Measurements from ENCODE around the gene HSPA13. TPM values are rescaled to one million over a fixed set of nuclear protein-coding genes. Genes with fewer than 3 reads are reported as not detected.
"Not testable (repeated sequence)": the region's sequence is repeated elsewhere in the genome, so short reads cannot be mapped to it uniquely, and the experiment has no call there.

The HSPA13 gene
- 20.2 TPM for total RNA-seq
- long read RNA-seq, transcript HSPA13-201 (5 exons, 3,986 nt) = major isoform, 21 of 25 reads
- long read RNA-seq, partial matches to known transcripts = 0 of 25 reads
- long read RNA-seq, other reads (novel, unspliced or antisense) = 4 of 25 reads

- DNase-seq (ENCODE audit: low spot score) = peak; percentile 100
- intact Hi-C loops (cut with DNase I) = no loop called here
These were observed at the start of gene HSPA13 for GRCh38 chr21:14382835-14383595. HSPA13 (minus strand) TSS chr21:14383146; CDS start chr21:14383119, 27 bp downstream.

- intact Hi-C loops (cut with DNase I) = no loop called here
These were observed 36.0 kb upstream of the HSPA13 start for GRCh38 chr21:14418920-14419319.

GRCh38 chr21:14414932-14415508 lies 32.1 kb upstream of the HSPA13 start:
- intact Hi-C loops (cut with DNase I) = no loop called here
- DNase-seq (ENCODE audit: low spot score) = no peak

More at GRCh38 chr21:14418920-14419319, 36.0 kb upstream of the HSPA13 start:
- DNase-seq (ENCODE audit: low spot score) = no peak

GRCh38 chr21:14405962-14406361 lies 23.0 kb upstream of the HSPA13 start:
- intact Hi-C loops (cut with DNase I) = loop anchor here (5.0 kb wide), 1 partner anchor 1186 kb away; no protein-coding TSS in a partner anchor
- DNase-seq (ENCODE audit: low spot score) = no peak

- intact Hi-C loops (cut with DNase I) = loop anchor here (5.0 kb wide), 1 partner anchor 1187 kb away; no protein-coding TSS in a partner anchor
- no peak for DNase-seq (ENCODE audit: low spot score)
These were observed 22.3 kb upstream of the HSPA13 start for GRCh38 chr21:14405225-14405624.

- no peak for DNase-seq (ENCODE audit: low spot score)
- intact Hi-C loops (cut with DNase I) = no loop called here
These were observed 20.9 kb upstream of the HSPA13 start for GRCh38 chr21:14403681-14404318.

GRCh38 chr21:14401217-14401616 lies 18.3 kb upstream of the HSPA13 start:
- DNase-seq (ENCODE audit: low spot score) = no peak
- intact Hi-C loops (cut with DNase I) = no loop called here

- no peak for DNase-seq (ENCODE audit: low spot score)
- intact Hi-C loops (cut with DNase I) = no loop called here
These were observed 5.3 kb upstream of the HSPA13 start for GRCh38 chr21:14388282-14388681.

- intact Hi-C loops (cut with DNase I) = no loop called here
- DNase-seq (ENCODE audit: low spot score) = no peak
These were observed 1.5 kb upstream of the HSPA13 start for GRCh38 chr21:14384453-14384852.

- intact Hi-C loops (cut with DNase I) = no loop called here
- DNase-seq (ENCODE audit: low spot score) = no peak
These were observed 742 bp upstream of the HSPA13 start for GRCh38 chr21:14383596-14384180.

GRCh38 chr21:14382486-14382834 lies 486 bp downstream of the HSPA13 start:
- intact Hi-C loops (cut with DNase I) = no loop called here
- no peak for DNase-seq (ENCODE audit: low spot score)

- intact Hi-C loops (cut with DNase I) = no loop called here
- no peak for DNase-seq (ENCODE audit: low spot score)
These were observed 6.1 kb downstream of the HSPA13 start for GRCh38 chr21:14376854-14377253.

GRCh38 chr21:14366998-14367397 lies 15.9 kb downstream of the HSPA13 start:
- intact Hi-C loops (cut with DNase I) = no loop called here
- DNase-seq (ENCODE audit: low spot score) = no peak

- no peak for DNase-seq (ENCODE audit: low spot score)
- intact Hi-C loops (cut with DNase I) = no loop called here
These were observed 21.0 kb downstream of the HSPA13 start for GRCh38 chr21:14361958-14362357.

GRCh38 chr21:14358775-14359174 lies 24.2 kb downstream of the HSPA13 start:
- intact Hi-C loops (cut with DNase I) = no loop called here

GRCh38 chr21:14356746-14357145 lies 26.2 kb downstream of the HSPA13 start:
- no peak for DNase-seq (ENCODE audit: low spot score)
- intact Hi-C loops (cut with DNase I) = no loop called here

More at GRCh38 chr21:14358775-14359174, 24.2 kb downstream of the HSPA13 start:
- DNase-seq (ENCODE audit: low spot score) = no peak

- intact Hi-C loops (cut with DNase I) = no loop called here
- DNase-seq (ENCODE audit: low spot score) = no peak
These were observed 28.4 kb downstream of the HSPA13 start for GRCh38 chr21:14354515-14354914.

- intact Hi-C loops (cut with DNase I) = no loop called here
These were observed 29.2 kb downstream of the HSPA13 start for GRCh38 chr21:14353726-14354125.

GRCh38 chr21:14353231-14353630 lies 29.7 kb downstream of the HSPA13 start:
- no peak for DNase-seq (ENCODE audit: low spot score)
- intact Hi-C loops (cut with DNase I) = no loop called here

More at GRCh38 chr21:14353726-14354125, 29.2 kb downstream of the HSPA13 start:
- DNase-seq (ENCODE audit: low spot score) = no peak

- intact Hi-C loops (cut with DNase I); DNase-seq (ENCODE audit: low spot score): not testable (repeated sequence)
These were observed 55.6 kb downstream of the HSPA13 start for GRCh38 chr21:14327346-14327745.

All from cardiac septum (tissue), 1 donor.